Esophagus muscularis mucosa (tissue), 3 donors: Measurements from ENCODE around the gene SEMA4B.

ENCODE experiments used
- CTCF ChIP-seq, 3 experiments: fragments of 200-600 bp in 2 of 3; fragments of 450-650 bp in 1 of 3; sonication (generic) in 2 of 3; IDR thresholded peaks; one replicate each; pipeline ENCODE4 v1.5.1; 2017 to 2019; ENCODE audit warnings: antibody characterized with exemption in 3 of 3, mild to moderate bottlenecking in 2 of 3, moderate library complexity in 1 of 3
- POLR2A ChIP-seq: fragments of 450-650 bp; IDR thresholded peaks from one replicate; pipeline ENCODE4 v1.6.1; 2017; ENCODE audit warnings: antibody characterized with exemption, moderate library complexity, mild to moderate bottlenecking, low read depth

- TF ChIP-seq CTCF (IDR thresholded peaks at IDR 0.05) (no peak), POLR2A (no peak)
These were observed 16.9 kb upstream of the SEMA4B start for GRCh38 chr15:90184119-90184785.
